DMS53 treated with DMSO at 0.1 percent for 48 hours (cell line): ENCODE data around the gene HCFC1.

ENCODE experiments used
- DNase-seq: peaks from one replicate; lab custom pipeline; 2025; ENCODE audit not compliant: unreplicated experiment; lab: John Stamatoyannopoulos, UW

The HCFC1 gene

DNA sequence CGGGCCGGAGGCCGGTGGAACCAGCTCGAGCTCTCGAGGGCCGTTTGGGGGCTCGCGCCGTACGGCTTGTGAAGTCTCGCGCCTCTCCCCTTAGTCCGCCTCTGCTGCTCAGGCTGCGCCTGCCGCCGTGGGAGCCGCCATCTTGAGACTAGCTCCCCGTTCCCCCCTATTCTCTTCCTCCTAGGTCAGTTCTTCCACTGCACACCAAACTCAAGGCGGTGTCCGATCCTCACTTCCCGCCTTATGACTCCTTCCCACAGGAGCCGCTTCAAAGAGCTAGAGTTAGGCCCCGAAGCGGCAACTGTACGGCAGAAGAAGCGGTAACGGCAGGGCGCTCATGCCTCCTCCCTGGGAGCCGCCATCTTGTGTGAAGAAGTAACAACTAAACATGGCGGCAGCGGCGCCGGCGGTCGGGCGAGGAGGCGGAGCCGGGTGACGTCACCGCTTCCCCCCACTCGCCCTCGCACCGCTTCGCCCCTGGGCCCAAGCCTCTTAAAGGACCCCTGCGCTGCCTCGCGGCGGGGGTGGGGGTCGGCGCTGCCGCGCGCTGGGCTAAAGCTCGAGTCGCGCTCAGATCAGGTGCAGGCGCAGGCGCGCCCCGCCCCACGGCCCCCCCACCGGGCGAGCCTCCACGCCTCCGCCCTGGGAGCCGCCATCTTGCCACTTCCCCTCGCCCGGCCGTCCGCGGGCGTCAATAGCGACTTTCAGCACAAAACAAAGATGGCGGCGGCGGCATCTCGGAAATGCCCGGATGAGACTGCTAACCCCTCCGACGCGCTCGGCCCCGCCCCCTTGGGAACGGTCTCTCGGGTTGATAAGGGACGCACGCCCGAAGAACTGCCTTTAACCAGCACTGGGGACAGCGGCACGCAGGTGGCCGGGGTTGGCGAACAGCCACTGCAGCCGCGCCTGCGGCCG is at the start of gene HCFC1:
Gene HCFC1, minus strand, starts transcription at position 369 of the 918 bp plus-strand sequence. CDS start 978 bp downstream, outside the sequence.
- DNase-seq: peak; percentile 64

- no peak for DNase-seq
Observed at GRCh38 chrX:154021131-154021611, 49.6 kb upstream of the HCFC1 start.

GRCh38 chrX:154020536-154021115 is 49.0 kb upstream of the HCFC1 start:
- DNase-seq: no peak

- DNase-seq: peak; percentile 21
Observed at GRCh38 chrX:154019633-154020528, 48.3 kb upstream of the HCFC1 start, which contains the start of gene IRAK1. Gene IRAK1 (minus strand): TSS chrX:154019902. CDS start chrX:154019812, 90 bp downstream.

DNA sequence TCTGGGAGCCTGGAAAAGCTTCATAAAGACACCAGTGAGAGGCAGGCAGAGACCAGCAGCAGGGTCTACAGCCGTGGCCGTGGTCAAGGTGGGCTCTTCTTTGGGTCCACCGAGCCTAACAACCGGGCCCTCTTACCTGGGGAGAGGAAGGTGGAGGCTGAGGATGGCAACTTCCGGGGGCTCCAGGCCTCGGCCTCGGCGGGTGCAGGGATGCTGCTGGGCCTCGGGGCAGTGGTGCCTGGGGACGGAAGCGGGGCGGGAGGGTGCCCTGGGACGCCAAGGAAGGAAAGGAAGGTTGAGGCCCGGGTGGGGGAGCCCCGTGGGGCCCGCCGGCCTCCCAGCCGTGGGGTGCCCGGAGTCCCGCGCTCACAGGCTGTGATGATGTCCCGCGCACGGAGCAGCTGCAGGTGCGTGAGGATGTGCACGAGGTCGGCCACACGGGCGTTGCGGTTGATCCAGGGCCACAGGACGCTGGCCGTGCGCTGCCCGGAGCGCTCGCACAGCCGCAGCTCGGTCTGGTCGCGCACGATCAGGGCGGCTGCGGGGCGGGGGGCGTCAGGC is 47.5 kb upstream of the HCFC1 start:
- DNase-seq: no peak

DNA sequence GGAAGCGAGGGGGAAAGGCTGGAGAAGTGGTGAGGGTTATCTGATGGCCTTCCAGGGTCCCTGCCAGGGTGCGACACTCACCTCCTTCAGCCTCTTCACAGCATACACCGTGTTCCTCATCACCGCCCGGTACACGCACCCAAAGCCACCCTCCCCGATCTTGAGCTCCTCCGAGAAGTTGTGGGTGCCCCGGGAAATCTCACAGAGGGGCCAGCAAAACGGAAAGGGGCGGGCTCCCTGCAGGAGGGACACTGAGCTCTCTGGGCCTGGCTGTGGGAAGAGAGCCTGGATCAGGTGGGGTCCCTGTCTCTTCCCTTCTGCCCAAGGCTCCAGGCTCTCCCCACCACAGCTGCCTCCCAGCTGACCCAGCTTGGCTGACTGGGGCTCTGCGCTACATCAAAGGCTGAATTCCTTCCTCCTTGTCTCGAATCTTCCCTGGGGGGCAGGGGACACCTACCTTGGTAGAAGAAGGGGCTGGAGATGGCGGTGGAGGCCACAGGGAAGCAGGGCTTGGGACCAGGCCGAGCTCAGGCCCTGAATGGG is 47.0 kb upstream of the HCFC1 start:
- DNase-seq: no peak

- DNase-seq: no peak
Observed at GRCh38 chrX:154017766-154018517, 46.3 kb upstream of the HCFC1 start.

DNA sequence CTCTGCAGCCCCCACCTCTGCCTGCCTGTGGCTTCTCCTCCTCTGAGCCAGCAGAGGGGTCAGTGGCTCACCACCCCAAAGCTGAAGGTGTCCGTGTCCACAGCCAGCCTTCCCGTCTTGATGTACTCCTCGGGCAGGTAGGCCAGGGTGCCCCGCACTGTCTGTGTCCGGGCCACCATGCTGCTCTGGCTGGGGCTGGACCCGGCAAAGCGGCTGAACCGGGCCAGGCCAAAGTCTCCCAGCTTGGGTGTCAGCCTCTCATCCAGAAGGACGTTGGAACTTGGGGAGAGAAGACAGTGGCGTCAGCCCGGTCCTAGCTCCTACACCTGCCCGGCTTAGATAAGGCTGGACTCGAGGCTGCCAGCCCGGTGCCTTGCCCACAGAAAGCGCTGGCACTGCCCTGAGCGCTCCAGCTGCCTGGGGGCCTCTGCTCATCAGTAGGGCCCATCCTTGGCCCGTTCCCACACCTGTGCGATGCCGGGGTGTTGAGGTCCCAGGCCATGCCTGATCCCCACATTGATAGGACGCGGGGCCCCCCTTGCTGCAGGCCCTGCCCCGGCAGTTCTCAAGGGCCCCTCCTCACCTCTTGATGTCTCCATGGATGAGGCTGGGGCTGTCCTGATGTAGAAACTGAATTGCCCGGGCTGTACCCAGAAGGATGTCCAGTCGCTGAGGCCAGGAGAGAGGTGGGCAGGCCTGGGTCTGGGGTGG is 44.9 kb upstream of the HCFC1 start:
- no peak for DNase-seq

DNA sequence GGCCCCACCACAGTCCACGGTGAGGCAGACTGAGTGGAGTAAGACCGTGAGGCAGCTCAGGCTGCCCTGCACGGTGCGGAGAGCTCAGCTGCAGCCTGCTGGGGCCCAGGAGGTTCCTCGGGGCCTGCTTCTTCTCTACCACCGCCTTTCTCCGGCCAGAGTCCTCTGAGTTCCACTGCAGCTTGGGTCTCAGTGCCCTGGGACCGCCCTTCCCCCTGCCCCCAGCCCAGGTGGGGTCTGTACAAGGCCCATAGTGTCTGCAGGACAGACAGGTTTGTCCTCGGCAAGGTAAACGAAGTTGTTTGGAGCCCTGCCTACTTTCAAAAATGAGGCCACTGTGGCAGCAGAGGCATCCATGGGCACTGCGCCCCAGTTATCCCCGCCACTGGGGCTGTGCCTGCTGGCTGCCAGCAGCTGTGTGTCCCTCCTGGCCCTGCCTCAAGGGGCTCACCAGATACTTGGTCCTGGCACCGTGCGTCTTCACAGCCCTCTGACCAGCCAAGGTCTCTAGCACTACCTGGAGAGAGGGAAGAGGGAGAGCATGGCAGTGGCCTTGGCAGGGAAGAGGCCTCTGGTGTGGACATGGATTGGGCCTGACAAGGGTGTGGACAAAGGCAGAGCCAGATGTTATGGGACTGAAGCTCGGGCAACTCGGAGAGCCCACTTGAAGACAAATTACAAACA is 44.1 kb upstream of the HCFC1 start:
- DNase-seq: no peak

GRCh38 chrX:154014429-154015380 is 43.1 kb upstream of the HCFC1 start:
- no peak for DNase-seq

GRCh38 chrX:154013614-154014360 is 42.2 kb upstream of the HCFC1 start:
- no peak for DNase-seq

DNA sequence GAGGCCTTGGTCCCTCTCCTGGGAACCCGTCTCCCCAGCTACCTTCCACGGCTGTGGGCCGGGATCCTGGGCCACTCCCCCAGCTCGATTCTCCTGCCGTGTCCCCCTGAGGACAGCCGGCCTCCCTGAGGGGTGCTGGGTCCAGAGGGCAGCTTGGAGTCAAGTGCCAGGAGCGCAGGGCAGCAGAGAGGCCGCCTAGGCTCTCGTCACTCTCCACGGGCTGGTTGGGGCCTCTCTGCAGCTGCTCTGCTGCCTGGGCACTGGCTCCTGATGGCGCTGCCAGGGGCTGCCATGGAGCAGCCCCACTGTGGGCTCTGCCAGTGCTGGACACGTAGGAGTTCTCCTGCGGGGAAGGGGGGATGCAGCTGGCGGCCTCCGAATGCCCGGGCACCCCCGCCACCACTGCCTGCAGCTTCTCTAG is 41.4 kb upstream of the HCFC1 start:
- DNase-seq: no peak

- no peak for DNase-seq
Observed at GRCh38 chrX:154012336-154012991, 40.8 kb upstream of the HCFC1 start.

GRCh38 chrX:154011376-154012335 is 40.0 kb upstream of the HCFC1 start:
- no peak for DNase-seq
